Right lobe of liver (tissue), 4 donors: ENCODE data around the gene SLC25A36.

Source experiments
- POLR2A ChIP-seq: fragments of 450-650 bp; IDR thresholded peaks from one replicate; pipeline ENCODE4 v1.6.1; 2017; ENCODE audit warnings: antibody characterized with exemption, mild to moderate bottlenecking
- TF ChIP-seq, protein P1 (sequence below), 4 donors: fragments of 200-600 bp in 3 of 4; fragments of 450-650 bp in 1 of 4; IDR thresholded peaks; one replicate each; pipeline versions ENCODE4 v1.5.1 to v1.8.0; 2016 to 2022; ENCODE audit warnings: antibody characterized with exemption in 4 of 4, mild to moderate bottlenecking in 2 of 4
- donor health status: DM: no; HTN: no; CAD: no.
- donor health status: DM: no; HTN: no; CAD: no.
- donor health status: DM: no; HTN: yes; CAD: no.

DNA sequence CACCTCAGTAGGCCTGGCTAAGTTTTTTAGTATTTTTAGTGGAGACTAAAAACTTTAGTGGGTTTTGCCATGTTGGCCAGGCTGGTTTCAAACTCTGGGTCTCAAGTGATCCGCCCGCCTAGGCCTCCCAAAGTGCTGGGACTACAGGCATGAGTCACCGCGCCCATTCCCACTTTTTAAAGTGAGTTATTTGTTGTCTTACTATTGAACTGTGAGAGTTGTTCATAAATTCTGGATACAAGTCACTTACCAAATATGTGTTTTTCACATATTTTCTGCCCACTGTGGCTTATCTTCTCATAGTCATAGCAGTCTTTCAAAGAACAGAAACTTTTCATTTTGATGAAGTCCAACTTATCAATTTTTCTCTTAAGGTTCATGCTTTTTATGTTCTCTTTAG lies 79.6 kb downstream of the SLC25A36 start:
- TF ChIP-seq, protein P1, sequence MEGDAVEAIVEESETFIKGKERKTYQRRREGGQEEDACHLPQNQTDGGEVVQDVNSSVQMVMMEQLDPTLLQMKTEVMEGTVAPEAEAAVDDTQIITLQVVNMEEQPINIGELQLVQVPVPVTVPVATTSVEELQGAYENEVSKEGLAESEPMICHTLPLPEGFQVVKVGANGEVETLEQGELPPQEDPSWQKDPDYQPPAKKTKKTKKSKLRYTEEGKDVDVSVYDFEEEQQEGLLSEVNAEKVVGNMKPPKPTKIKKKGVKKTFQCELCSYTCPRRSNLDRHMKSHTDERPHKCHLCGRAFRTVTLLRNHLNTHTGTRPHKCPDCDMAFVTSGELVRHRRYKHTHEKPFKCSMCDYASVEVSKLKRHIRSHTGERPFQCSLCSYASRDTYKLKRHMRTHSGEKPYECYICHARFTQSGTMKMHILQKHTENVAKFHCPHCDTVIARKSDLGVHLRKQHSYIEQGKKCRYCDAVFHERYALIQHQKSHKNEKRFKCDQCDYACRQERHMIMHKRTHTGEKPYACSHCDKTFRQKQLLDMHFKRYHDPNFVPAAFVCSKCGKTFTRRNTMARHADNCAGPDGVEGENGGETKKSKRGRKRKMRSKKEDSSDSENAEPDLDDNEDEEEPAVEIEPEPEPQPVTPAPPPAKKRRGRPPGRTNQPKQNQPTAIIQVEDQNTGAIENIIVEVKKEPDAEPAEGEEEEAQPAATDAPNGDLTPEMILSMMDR (IDR thresholded peaks at IDR 0.05) = no peak
- TF ChIP-seq POLR2A = no peak
